Measurements from ENCODE around the gene SPIB.
"Not testable (repeated sequence)": the region's sequence is repeated elsewhere in the genome, so short reads cannot be mapped to it uniquely, and the experiment has no call there.

Gene SPIB

GRCh38 chr19:50390952-50391351 is 27.8 kb upstream of the SPIB start:
- not testable (repeated sequence) for DNase-seq (ENCODE audit: low read depth in 2 of 2)

GRCh38 chr19:50392759-50393158 is 26.0 kb upstream of the SPIB start:
- no peak for DNase-seq (ENCODE audit: low read depth in 2 of 2)

- no peak for DNase-seq (ENCODE audit: low read depth in 2 of 2)
Observed at GRCh38 chr19:50393589-50393988, 25.1 kb upstream of the SPIB start.

GRCh38 chr19:50394017-50394416 is 24.7 kb upstream of the SPIB start:
- DNase-seq (ENCODE audit: low read depth in 2 of 2), result no peak

- DNase-seq (ENCODE audit: low read depth in 2 of 2), result no peak
Observed at GRCh38 chr19:50398675-50399367, 19.9 kb upstream of the SPIB start.

- DNase-seq (ENCODE audit: low read depth in 2 of 2), result no peak
Observed at GRCh38 chr19:50399368-50399745, 19.4 kb upstream of the SPIB start.

GRCh38 chr19:50401605-50402450 is 16.9 kb upstream of the SPIB start:
- no peak for DNase-seq (ENCODE audit: low read depth in 2 of 2)

- no peak for DNase-seq (ENCODE audit: low read depth in 2 of 2)
Observed at GRCh38 chr19:50402544-50403301, 16.0 kb upstream of the SPIB start.

- DNase-seq (ENCODE audit: low read depth in 2 of 2), result no peak
Observed at GRCh38 chr19:50406156-50406820, 12.4 kb upstream of the SPIB start.

- DNase-seq (ENCODE audit: low read depth in 2 of 2), result no peak
Observed at GRCh38 chr19:50406829-50407228, 11.9 kb upstream of the SPIB start.

- no peak for DNase-seq (ENCODE audit: low read depth in 2 of 2)
Observed at GRCh38 chr19:50409347-50409746, 9.4 kb upstream of the SPIB start.

- DNase-seq (ENCODE audit: low read depth in 2 of 2), result no peak
Observed at GRCh38 chr19:50410109-50410508, 8.6 kb upstream of the SPIB start.

- DNase-seq (ENCODE audit: low read depth in 2 of 2), result no peak
Observed at GRCh38 chr19:50412419-50412818, 6.3 kb upstream of the SPIB start.

GRCh38 chr19:50413096-50413495 is 5.6 kb upstream of the SPIB start:
- no peak for DNase-seq (ENCODE audit: low read depth in 2 of 2)

GRCh38 chr19:50413531-50413930 is 5.2 kb upstream of the SPIB start:
- no peak for DNase-seq (ENCODE audit: low read depth in 2 of 2)

- peak; percentile 49 to 75 for DNase-seq (ENCODE audit: low read depth in 2 of 2)
Observed at GRCh38 chr19:50414864-50415660, 3.7 kb upstream of the SPIB start.

- DNase-seq (ENCODE audit: low read depth in 2 of 2), result no peak
Observed at GRCh38 chr19:50415661-50416033, 3.1 kb upstream of the SPIB start.

- no peak for DNase-seq (ENCODE audit: low read depth in 2 of 2)
Observed at GRCh38 chr19:50416034-50416977, 2.4 kb upstream of the SPIB start.

GRCh38 chr19:50417111-50418081 is 1.3 kb upstream of the SPIB start:
- no peak for DNase-seq (ENCODE audit: low read depth in 2 of 2)

Data from stimulated activated CD4-positive, alpha-beta T cell treated with anti-CD3 and anti-CD28 coated beads, Interleukin-12 subunit alpha, Interleukin-12 subunit beta, amount 100 ng/mL, for 24 hours (primary cell).